ENCODE results near the gene SDCCAG8. TPM values are rescaled to one million over a fixed set of nuclear protein-coding genes. Genes with fewer than 3 reads are reported as not detected.
A peak's percentile ranks its signal among the peaks of the same experiment; 100 is the strongest.

The SDCCAG8 gene
- total RNA-seq, 3 donors from 2014 or later (not counting 1 experiment from before 2014, with no cell fraction given): 17.8 to 28.3 (median 21.2) TPM

GRCh38 chr1:243258731-243259130 is 2.9 kb downstream of the SDCCAG8 start:
- no peaks in the 10 kb centered on the region for H3K9me3 Mint-ChIP-seq
- Histone ChIP-seq H3K4me1 (ENCODE audit: control insufficient read depth, insufficient read depth, low read length) (peaks cover 18% of the 10 kb centered on the region), H3K4me3 (ENCODE audit: low read length) (no peak overlapping the region), H3K27me3 (ENCODE audit: control insufficient read depth, insufficient read depth, low read length) (no peaks in the 10 kb centered on the region), H3K9me3 (ENCODE audit: control insufficient read depth, insufficient read depth, low read length) (no peaks in the 10 kb centered on the region), H3K36me3 (ENCODE audit: control insufficient read depth, insufficient read depth, low read length) (no peaks in the 10 kb centered on the region), H3K27ac (ENCODE audit: low read length) (no peak overlapping the region)
- H3K27ac Mint-ChIP-seq: no peak overlapping the region
- intact Hi-C loops (cut with micrococcal nuclease): loop anchor here (5.0 to 10.0 kb wide), 4 partner anchors 156 to 1744 kb away; partner anchors contain the start of genes AKT3, EXO1 and FH
- ATAC-seq (no peak), DNase-seq (no peak)
- no peaks in the 10 kb centered on the region for H3K27me3 Mint-ChIP-seq (ENCODE audit: low read depth in 2 of 2)
- H3K36me3 Mint-ChIP-seq: no peaks in the 10 kb centered on the region
- WGBS (ENCODE audit: insufficient coverage): 92% methylated on average over 7 of the region's 7 CpGs
- H3K4me1 Mint-ChIP-seq: peaks cover 16 to 30% of the 10 kb centered on the region in 2 donors
- no peak for TF ChIP-seq CTCF (IDR thresholded peaks at IDR 0.05)
- H3K4me3 Mint-ChIP-seq: no peak overlapping the region

GRCh38 chr1:243260221-243260880 is 4.5 kb downstream of the SDCCAG8 start:
- ATAC-seq (no peak), DNase-seq (no peak)
- Histone ChIP-seq H3K4me1 (ENCODE audit: control insufficient read depth, insufficient read depth, low read length) (peaks cover 10% of the 10 kb centered on the region), H3K36me3 (ENCODE audit: control insufficient read depth, insufficient read depth, low read length) (no peaks in the 10 kb centered on the region), H3K27ac (ENCODE audit: low read length) (no peak overlapping the region), H3K9me3 (ENCODE audit: control insufficient read depth, insufficient read depth, low read length) (no peaks in the 10 kb centered on the region), H3K4me3 (ENCODE audit: low read length) (no peak overlapping the region), H3K27me3 (ENCODE audit: control insufficient read depth, insufficient read depth, low read length) (no peaks in the 10 kb centered on the region)
- intact Hi-C loops (cut with micrococcal nuclease): no loop called here
- no CpG with 5 or more reads among the region's 4 CpGs for WGBS (ENCODE audit: insufficient coverage)
- peaks cover 4 to 28% of the 10 kb centered on the region in 2 donors for H3K4me1 Mint-ChIP-seq
- no peak overlapping the region for H3K27ac Mint-ChIP-seq
- no peak for TF ChIP-seq CTCF (IDR thresholded peaks at IDR 0.05)
- no peaks in the 10 kb centered on the region for H3K27me3 Mint-ChIP-seq (ENCODE audit: low read depth in 2 of 2)
- H3K9me3 Mint-ChIP-seq: no peaks in the 10 kb centered on the region
- no peaks in the 10 kb centered on the region for H3K36me3 Mint-ChIP-seq
- no peak overlapping the region for H3K4me3 Mint-ChIP-seq

- intact Hi-C loops (cut with micrococcal nuclease): no loop called here
- Mint-ChIP-seq H3K4me3 (no peak overlapping the region), H3K36me3 (no peaks in the 10 kb centered on the region), H3K27me3 (ENCODE audit: low read depth in 2 of 2) (no peaks in the 10 kb centered on the region), H3K27ac (peak overlapping the region in 1 of 2 donors; percentile 1), H3K9me3 (no peaks in the 10 kb centered on the region), H3K4me1 (peaks cover 0 to 17% of the 10 kb centered on the region in 2 donors)
- Histone ChIP-seq H3K4me1 (ENCODE audit: control insufficient read depth, insufficient read depth, low read length) (peaks cover 6% of the 10 kb centered on the region), H3K9me3 (ENCODE audit: control insufficient read depth, insufficient read depth, low read length) (no peaks in the 10 kb centered on the region), H3K4me3 (ENCODE audit: low read length) (no peak overlapping the region), H3K27me3 (ENCODE audit: control insufficient read depth, insufficient read depth, low read length) (no peaks in the 10 kb centered on the region), H3K36me3 (ENCODE audit: control insufficient read depth, insufficient read depth, low read length) (no peaks in the 10 kb centered on the region), H3K27ac (ENCODE audit: low read length) (no peak overlapping the region)
- DNase-seq (no peak), ATAC-seq (no peak)
- no peak for TF ChIP-seq CTCF (IDR thresholded peaks at IDR 0.05)
- 91% methylated on average over 1 of the region's 1 CpG for WGBS (ENCODE audit: insufficient coverage)
These were observed 5.5 kb downstream of the SDCCAG8 start for GRCh38 chr1:243261390-243261789.

- H3K9me3 Mint-ChIP-seq: no peaks in the 10 kb centered on the region
- H3K27ac Mint-ChIP-seq: no peak overlapping the region
- no peak overlapping the region for H3K4me3 Mint-ChIP-seq
- TF ChIP-seq CTCF (IDR thresholded peaks at IDR 0.05): no peak
- H3K27me3 ChIP-seq (ENCODE audit: control insufficient read depth, insufficient read depth, low read length): no peaks in the 10 kb centered on the region
- H3K36me3 Mint-ChIP-seq: no peaks in the 10 kb centered on the region
- H3K9me3 ChIP-seq (ENCODE audit: control insufficient read depth, insufficient read depth, low read length): no peaks in the 10 kb centered on the region
- H3K27ac ChIP-seq (ENCODE audit: low read length): no peak overlapping the region
- H3K36me3 ChIP-seq (ENCODE audit: control insufficient read depth, insufficient read depth, low read length): no peaks in the 10 kb centered on the region
- peaks cover 19% of the 10 kb centered on the region for H3K4me1 ChIP-seq (ENCODE audit: control insufficient read depth, insufficient read depth, low read length)
- ATAC-seq (no peak), DNase-seq (no peak)
- intact Hi-C loops (cut with micrococcal nuclease): no loop called here
- 60% methylated on average over 2 of the region's 2 CpGs for WGBS (ENCODE audit: insufficient coverage)
- no peak overlapping the region for H3K4me3 ChIP-seq (ENCODE audit: low read length)
- H3K4me1 Mint-ChIP-seq: peaks cover 6 to 21% of the 10 kb centered on the region in 2 donors
- no peaks in the 10 kb centered on the region for H3K27me3 Mint-ChIP-seq (ENCODE audit: low read depth in 2 of 2)
These were observed 8.9 kb downstream of the SDCCAG8 start for GRCh38 chr1:243264717-243265116.

Measured in natural killer cell (primary cell).